Endothelial cell (in vitro differentiated cells): ENCODE measurements around the gene ABCC8. TPM values are rescaled to one million over a fixed set of nuclear protein-coding genes. Genes with fewer than 3 reads are reported as not detected.

Experiments used
- DNase-seq: peaks from one replicate; pipeline ENCODE4 v3.0.0; 2021; ENCODE audit warnings: low spot score
- H3K27ac Mint-ChIP-seq: one replicate; pipeline ENCODE4 v1.8.0; 2021; ENCODE audit warnings: mixed read lengths, inconsistent platforms; ENCODE audit not compliant: unreplicated experiment
- H3K27me3 Mint-ChIP-seq: one replicate; pipeline ENCODE4 v1.8.0; 2021; ENCODE audit warnings: mild to moderate bottlenecking, moderate library complexity, mixed read lengths, inconsistent platforms; ENCODE audit not compliant: unreplicated experiment
- H3K36me3 Mint-ChIP-seq: one replicate; pipeline ENCODE4 v1.8.0; 2021; ENCODE audit warnings: mild to moderate bottlenecking, low read depth, mixed read lengths, inconsistent platforms; ENCODE audit not compliant: unreplicated experiment
- H3K4me1 Mint-ChIP-seq: one replicate; pipeline ENCODE4 v1.8.0; 2021; ENCODE audit warnings: mild to moderate bottlenecking, mixed read lengths, inconsistent platforms; ENCODE audit not compliant: unreplicated experiment
- H3K4me3 Mint-ChIP-seq: one replicate; pipeline ENCODE4 v1.8.0; 2021; ENCODE audit warnings: mild to moderate bottlenecking, mixed read lengths, inconsistent platforms; ENCODE audit not compliant: unreplicated experiment
- H3K9me3 Mint-ChIP-seq: one replicate; pipeline ENCODE4 v1.8.0; 2021; ENCODE audit warnings: mixed read lengths, inconsistent platforms; ENCODE audit not compliant: unreplicated experiment
- total RNA-seq: library from RNA; stranded (reverse); fragmentation: NEBNext Ultra II Directional; extraction: Animal tissue kit (Norgen Biotek cat#: 25700); gene quantifications from one replicate; pipeline ENCODE4 v1.2.1, GENCODE V29; 2021; ENCODE audit not compliant: unreplicated experiment
- TF ChIP-seq, protein P1 (sequence below): fragments of 200-600 bp; sonication (generic); IDR thresholded peaks from one replicate; pipeline ENCODE4 v1.5.0; 2021; ENCODE audit warnings: antibody characterized with exemption; ENCODE audit not compliant: unreplicated experiment

Gene ABCC8
- total RNA-seq, 1 donor from 2014 or later = not detected

DNA sequence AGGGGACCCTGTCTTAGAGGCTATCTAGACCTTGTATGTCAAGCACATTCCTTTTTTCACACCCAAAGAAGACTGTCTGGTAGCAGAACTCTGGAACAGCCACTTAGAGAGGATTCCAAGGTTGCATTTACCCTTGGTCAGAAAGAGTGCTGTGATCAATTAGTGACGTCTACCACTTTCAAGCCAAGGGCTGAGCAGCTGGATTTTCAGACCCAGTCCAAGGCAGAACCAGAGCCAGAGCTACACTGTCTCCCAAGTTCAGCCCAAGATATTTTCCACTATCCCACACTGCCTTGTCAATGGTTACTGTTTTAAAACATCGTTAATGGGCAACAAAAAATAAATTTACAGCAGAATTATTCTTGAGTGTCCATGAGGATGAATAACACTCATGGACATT lies 24.0 kb downstream of the ABCC8 start:
- Mint-ChIP-seq H3K27ac (no peak overlapping the region), H3K9me3 (no peaks in the 10 kb centered on the region), H3K36me3 (no peaks in the 10 kb centered on the region), H3K4me3 (no peak overlapping the region), H3K4me1 (peaks cover 10% of the 10 kb centered on the region), H3K27me3 (peaks cover 4% of the 10 kb centered on the region)
- TF ChIP-seq, protein P1, sequence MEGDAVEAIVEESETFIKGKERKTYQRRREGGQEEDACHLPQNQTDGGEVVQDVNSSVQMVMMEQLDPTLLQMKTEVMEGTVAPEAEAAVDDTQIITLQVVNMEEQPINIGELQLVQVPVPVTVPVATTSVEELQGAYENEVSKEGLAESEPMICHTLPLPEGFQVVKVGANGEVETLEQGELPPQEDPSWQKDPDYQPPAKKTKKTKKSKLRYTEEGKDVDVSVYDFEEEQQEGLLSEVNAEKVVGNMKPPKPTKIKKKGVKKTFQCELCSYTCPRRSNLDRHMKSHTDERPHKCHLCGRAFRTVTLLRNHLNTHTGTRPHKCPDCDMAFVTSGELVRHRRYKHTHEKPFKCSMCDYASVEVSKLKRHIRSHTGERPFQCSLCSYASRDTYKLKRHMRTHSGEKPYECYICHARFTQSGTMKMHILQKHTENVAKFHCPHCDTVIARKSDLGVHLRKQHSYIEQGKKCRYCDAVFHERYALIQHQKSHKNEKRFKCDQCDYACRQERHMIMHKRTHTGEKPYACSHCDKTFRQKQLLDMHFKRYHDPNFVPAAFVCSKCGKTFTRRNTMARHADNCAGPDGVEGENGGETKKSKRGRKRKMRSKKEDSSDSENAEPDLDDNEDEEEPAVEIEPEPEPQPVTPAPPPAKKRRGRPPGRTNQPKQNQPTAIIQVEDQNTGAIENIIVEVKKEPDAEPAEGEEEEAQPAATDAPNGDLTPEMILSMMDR = no peak
- DNase-seq = no peak

DNA sequence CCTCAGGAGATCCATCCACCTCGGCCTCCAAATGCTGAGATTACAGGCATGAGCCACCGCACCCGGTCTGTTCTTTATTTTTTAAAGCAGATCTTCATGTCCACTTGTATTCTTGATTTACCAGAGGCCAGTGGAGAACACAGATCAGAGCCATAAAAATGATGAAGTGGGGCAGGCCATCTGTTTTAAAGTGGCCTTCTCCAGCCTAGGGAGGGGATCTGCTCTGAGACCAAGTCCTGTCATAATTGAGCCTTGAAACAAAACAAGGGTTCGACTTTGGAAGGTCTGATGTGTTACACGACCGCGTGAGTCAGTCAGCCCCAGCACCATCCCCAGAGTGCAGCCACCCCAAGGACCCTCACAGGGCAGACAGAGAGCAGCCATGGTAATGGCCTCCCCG lies 27.5 kb downstream of the ABCC8 start:
- TF ChIP-seq, protein P1 = no peak
- Mint-ChIP-seq H3K27me3 (no peaks in the 10 kb centered on the region), H3K4me3 (no peak overlapping the region), H3K4me1 (no peaks in the 10 kb centered on the region), H3K36me3 (no peaks in the 10 kb centered on the region), H3K27ac (no peak overlapping the region), H3K9me3 (no peaks in the 10 kb centered on the region)
- no peak for DNase-seq

DNA sequence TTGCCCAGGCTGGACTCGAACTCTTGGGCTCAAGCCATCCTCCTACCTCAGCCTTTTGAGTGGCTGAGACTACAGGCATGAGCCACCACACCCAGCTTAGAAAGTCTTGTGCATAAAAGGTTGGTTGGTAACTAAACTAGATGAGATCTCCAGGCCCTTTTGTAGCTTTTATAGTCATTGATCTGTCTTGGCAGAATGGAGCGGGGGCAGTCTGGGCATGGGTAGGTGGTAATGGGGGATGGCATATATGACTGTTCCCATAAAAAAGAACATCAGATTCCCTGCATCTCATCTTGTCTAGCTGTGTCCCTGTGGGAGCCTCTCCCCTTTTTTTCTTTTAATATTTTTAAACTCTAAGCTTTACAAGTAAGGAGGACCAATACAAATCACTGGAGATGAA lies 30.2 kb downstream of the ABCC8 start:
- H3K9me3 Mint-ChIP-seq = no peaks in the 10 kb centered on the region

DNA sequence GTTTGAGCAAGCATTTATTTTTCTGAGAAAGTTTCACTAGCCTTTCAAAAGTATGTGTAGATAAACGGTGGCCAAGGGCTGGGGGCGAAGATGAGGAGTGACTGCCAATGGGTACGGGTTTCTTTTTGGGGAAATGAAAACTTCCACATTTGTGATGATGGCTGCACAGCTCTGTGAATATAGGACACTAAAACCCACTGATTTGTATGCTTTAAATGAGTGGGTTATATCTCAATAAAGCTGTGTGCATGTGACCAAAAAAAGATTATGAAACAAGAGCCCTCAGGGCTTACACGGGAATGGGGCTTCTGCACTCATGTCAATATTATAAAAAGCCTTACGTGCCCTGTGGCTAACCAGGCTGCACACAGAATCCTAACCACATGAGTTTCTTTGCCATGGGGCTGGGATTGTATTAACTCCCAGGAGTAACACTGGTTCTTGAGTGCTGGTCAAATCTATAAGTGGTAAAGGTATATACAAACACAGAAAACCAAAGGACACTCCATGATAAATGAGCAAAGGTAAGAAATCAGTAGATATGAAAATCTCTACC lies 31.3 kb downstream of the ABCC8 start:
- TF ChIP-seq, protein P1 = no peak
- H3K27me3 Mint-ChIP-seq = no peaks in the 10 kb centered on the region
- no peaks in the 10 kb centered on the region for H3K4me1 Mint-ChIP-seq
- H3K27ac Mint-ChIP-seq = no peak overlapping the region
- no peak overlapping the region for H3K4me3 Mint-ChIP-seq
- no peak for DNase-seq
- H3K36me3 Mint-ChIP-seq = no peaks in the 10 kb centered on the region
- H3K9me3 Mint-ChIP-seq = no peaks in the 10 kb centered on the region

More for the DNA sequence above, 30.2 kb downstream of the ABCC8 start:
- no peaks in the 10 kb centered on the region for H3K36me3 Mint-ChIP-seq
- H3K4me1 Mint-ChIP-seq = no peaks in the 10 kb centered on the region
- no peaks in the 10 kb centered on the region for H3K27me3 Mint-ChIP-seq
- no peak for DNase-seq
- no peak overlapping the region for H3K4me3 Mint-ChIP-seq
- TF ChIP-seq, protein P1 = no peak
- no peak overlapping the region for H3K27ac Mint-ChIP-seq

GRCh38 chr11:17443926-17444690 lies 32.5 kb downstream of the ABCC8 start:
- Mint-ChIP-seq H3K9me3 (no peaks in the 10 kb centered on the region), H3K4me3 (no peak overlapping the region), H3K4me1 (peaks cover 6% of the 10 kb centered on the region), H3K27me3 (no peaks in the 10 kb centered on the region), H3K36me3 (no peaks in the 10 kb centered on the region), H3K27ac (no peak overlapping the region)
- TF ChIP-seq, protein P1 = no peak
- DNase-seq = no peak
